Thoracic aorta (tissue), 2 donors: ENCODE results near the gene PALM2AKAP2. TPM values are rescaled to one million over a fixed set of nuclear protein-coding genes. Genes with fewer than 3 reads are reported as not detected.

Experiments used
- ATAC-seq: fragments of 150-250 bp; one replicate; pipeline ENCODE4 v1.8.0; 2017; ENCODE audit warnings: low read depth; ENCODE audit not compliant: insufficient number of reproducible peaks, low FRiP score
- DNase-seq: peaks from one replicate; pipeline ENCODE4 v3.0.0-alpha.2; 2020; ENCODE audit warnings: low spot score
- H3K27ac ChIP-seq, 2 donors: fragments of 200-600 bp; sonication (generic); 1 replicate in 1 of 2; 2 replicates in 1 of 2; pipeline ENCODE4 v1.5.1; 2016; ENCODE audit warnings: mild to moderate bottlenecking in 2 of 2, moderate library complexity in 2 of 2
- H3K27me3 ChIP-seq: fragments of 200-600 bp; sonication (generic); replicated peaks from 2 replicates; pipeline ENCODE4 v1.6.0; 2016; ENCODE audit warnings: mild to moderate bottlenecking; ENCODE audit not compliant: insufficient read depth
- H3K36me3 ChIP-seq: fragments of 200-600 bp; sonication (generic); one replicate; pipeline ENCODE4 v1.5.1; 2016
- H3K4me1 ChIP-seq, 2 donors: fragments of 200-600 bp; sonication (generic); 1 replicate in 1 of 2; 2 replicates in 1 of 2; pipeline versions ENCODE4 v1.5.1 to v1.6.0; 2016; ENCODE audit warnings: low read depth in 2 of 2, mild to moderate bottlenecking in 1 of 2; ENCODE audit not compliant: control insufficient read depth in 1 of 2
- H3K4me3 ChIP-seq: fragments of 200-600 bp; sonication (generic); 2 replicates; pipeline ENCODE4 v1.5.1; 2016; ENCODE audit warnings: mild to moderate bottlenecking
- H3K9me3 ChIP-seq: fragments of 200-600 bp; sonication (generic); 2 replicates; pipeline ENCODE4 v1.5.1; 2016
- CTCF ChIP-seq: fragments of 200-600 bp; sonication (generic); IDR thresholded peaks from one replicate; pipeline ENCODE4 v1.5.1; 2019; ENCODE audit warnings: antibody characterized with exemption
- total RNA-seq, 2 donors: library from RNA; depleted of rRNA; stranded (reverse); fragments of >200 nt; gene quantifications; one replicate each; pipeline versions ENCODE4 v1.1.0 to v1.2.3, GENCODE V29; 2016

Gene PALM2AKAP2
- total RNA-seq, 2 donors from 2014 or later: 45.9 to 84.2 TPM

GRCh38 chr9:109770101-109770500 is 9.9 kb upstream of the PALM2AKAP2 start:
- peaks cover 30 to 42% of the 10 kb centered on the region in 2 donors for H3K4me1 ChIP-seq
- ATAC-seq (no peak), DNase-seq (no peak)
- peak overlapping the region in 1 of 2 donors; percentile 2 for H3K27ac ChIP-seq
- H3K9me3 ChIP-seq: no peaks in the 10 kb centered on the region
- no peaks in the 10 kb centered on the region for H3K36me3 ChIP-seq
- H3K4me3 ChIP-seq: no peak overlapping the region
- no peak for TF ChIP-seq CTCF
- no peaks in the 10 kb centered on the region for H3K27me3 ChIP-seq

GRCh38 chr9:109771087-109771486 is 8.9 kb upstream of the PALM2AKAP2 start:
- TF ChIP-seq CTCF: no peak
- DNase-seq (no peak), ATAC-seq (no peak)
- Histone ChIP-seq H3K27me3 (no peaks in the 10 kb centered on the region), H3K4me1 (peaks cover 30 to 42% of the 10 kb centered on the region in 2 donors), H3K27ac (no peak overlapping the region), H3K9me3 (no peaks in the 10 kb centered on the region), H3K36me3 (no peaks in the 10 kb centered on the region), H3K4me3 (no peak overlapping the region)

GRCh38 chr9:109771796-109772531 is 8.0 kb upstream of the PALM2AKAP2 start:
- no peak overlapping the region for H3K4me3 ChIP-seq
- TF ChIP-seq CTCF: no peak
- H3K9me3 ChIP-seq: no peaks in the 10 kb centered on the region
- peaks cover 30 to 42% of the 10 kb centered on the region in 2 donors for H3K4me1 ChIP-seq
- DNase-seq: no peak
- H3K27me3 ChIP-seq: no peaks in the 10 kb centered on the region
- no peaks in the 10 kb centered on the region for H3K36me3 ChIP-seq
- peak overlapping the region in 1 of 2 donors; percentile 17 for H3K27ac ChIP-seq
- ATAC-seq: no peak

- no peak overlapping the region for H3K4me3 ChIP-seq
- no peaks in the 10 kb centered on the region for H3K9me3 ChIP-seq
- no peak for TF ChIP-seq CTCF
- no peak for DNase-seq
- no peaks in the 10 kb centered on the region for H3K27me3 ChIP-seq
- H3K36me3 ChIP-seq: no peaks in the 10 kb centered on the region
- H3K4me1 ChIP-seq: peaks cover 15 to 27% of the 10 kb centered on the region in 2 donors
- no peak for ATAC-seq
- H3K27ac ChIP-seq: peak overlapping the region in 1 of 2 donors; percentile 39
These were observed 4.5 kb upstream of the PALM2AKAP2 start for GRCh38 chr9:109775516-109775915.

- DNase-seq: no peak
- no peak for TF ChIP-seq CTCF
- Histone ChIP-seq H3K27me3 (no peaks in the 10 kb centered on the region), H3K4me3 (no peak overlapping the region), H3K27ac (no peak overlapping the region), H3K36me3 (no peaks in the 10 kb centered on the region), H3K9me3 (no peaks in the 10 kb centered on the region), H3K4me1 (peaks cover 6 to 18% of the 10 kb centered on the region in 2 donors)
- ATAC-seq: no peak
These were observed 3.6 kb upstream of the PALM2AKAP2 start for GRCh38 chr9:109776391-109776790.
